ENCODE results near the gene ESRRG. TPM values are rescaled to one million over a fixed set of nuclear protein-coding genes. Genes with fewer than 3 reads are reported as not detected.

The ESRRG gene
- total RNA-seq, 1 experiment from 2014 or later, result 0.44 TPM

- no peak overlapping the region for H4K91ac ChIP-seq (ENCODE audit: insufficient read length, low read depth, low read length)
- H3K36me3 Mint-ChIP-seq (ENCODE audit: insufficient read depth in 1 of 3, low read depth in 3 of 3), result no peaks in the 10 kb centered on the region
- no peaks in the 10 kb centered on the region for H3K4me1 ChIP-seq (ENCODE audit: insufficient read depth, low read length)
- H3K27me3 Mint-ChIP-seq (ENCODE audit: low read depth), result no peaks in the 10 kb centered on the region
- H3K27ac Mint-ChIP-seq, result no peak overlapping the region
- no peaks in the 10 kb centered on the region for H3K27me3 ChIP-seq (ENCODE audit: insufficient read depth, low read length)
- no peak overlapping the region for H3K18ac ChIP-seq (ENCODE audit: insufficient read length, low read depth, low read length)
- TF ChIP-seq CTCF (conservative IDR thresholded peaks at IDR 0.05), result no peak
- no peak overlapping the region for H4K5ac ChIP-seq (ENCODE audit: insufficient read length, low read depth, low read length)
- no peaks in the 10 kb centered on the region for H3K79me2 ChIP-seq (ENCODE audit: insufficient read depth, low read length)
- H2BK12ac ChIP-seq (ENCODE audit: insufficient read length, low read depth, low read length), result no peak overlapping the region
- H3T11ph ChIP-seq (ENCODE audit: low read length), result no peak overlapping the region
- no peaks in the 10 kb centered on the region for H3K9me3 ChIP-seq (ENCODE audit: control insufficient read depth, low read depth, low read length)
- H2BK5ac ChIP-seq (ENCODE audit: insufficient read length, low read length), result no peak overlapping the region
- H2AK5ac ChIP-seq (ENCODE audit: insufficient read length, low read length), result no peak overlapping the region
- no peak overlapping the region for H3K27ac ChIP-seq (ENCODE audit: insufficient read length, low read depth, low read length)
- no peaks in the 10 kb centered on the region for H3K23me2 ChIP-seq (ENCODE audit: insufficient read length, low read depth, low read length, poor library complexity, severe bottlenecking)
- no peak overlapping the region for H3K23ac ChIP-seq (ENCODE audit: insufficient read length, low read depth, low read length)
- H3K56ac ChIP-seq (ENCODE audit: insufficient read length, low read depth, low read length), result no peak overlapping the region
- H3K9me3 Mint-ChIP-seq, result no peaks in the 10 kb centered on the region
- no peak for DNase-seq
- peaks cover 9 to 14% of the 10 kb centered on the region in 2 experiments for H3K4me1 Mint-ChIP-seq
- no peak overlapping the region for H2AFZ ChIP-seq (ENCODE audit: low read length)
- WGBS (ENCODE audit: extremely low coverage, insufficient read length, low lambda C conversion rate), result no CpG with 5 or more reads among the region's 7 CpGs
- no peak overlapping the region for H2BK15ac ChIP-seq (ENCODE audit: low read depth, low read length)
- no peak overlapping the region for H2BK120ac ChIP-seq (ENCODE audit: low read depth, low read length, poor library complexity, severe bottlenecking)
- H4K8ac ChIP-seq (replicated peaks; ENCODE audit: insufficient read length, low read depth, low read length), result no peak overlapping the region
- H4K20me1 ChIP-seq (ENCODE audit: control insufficient read depth, insufficient read depth, insufficient read length), result no peaks in the 10 kb centered on the region
- no peaks in the 10 kb centered on the region for H3K79me1 ChIP-seq (ENCODE audit: insufficient read depth, low read depth, low read length, poor library complexity, severe bottlenecking)
- no peak overlapping the region for H3K4me3 Mint-ChIP-seq
- no peak overlapping the region for H2BK20ac ChIP-seq (ENCODE audit: low read depth, low read length, poor library complexity, severe bottlenecking)
- no peak overlapping the region for H3K4ac ChIP-seq (ENCODE audit: low read depth, low read length)
- no peak overlapping the region for H3K4me2 ChIP-seq (ENCODE audit: insufficient read depth, insufficient read length, low read length)
- H3K14ac ChIP-seq (ENCODE audit: insufficient read depth, low read length), result no peak overlapping the region
- H3K9ac ChIP-seq (ENCODE audit: extremely low read depth, insufficient read length, low read length), result no peak overlapping the region
Observed at GRCh38 chr1:216502528-216503162, 220.6 kb downstream of the ESRRG start.

Data from H9 (cell line).